ENCODE measurements around the gene SUMF2.

- TF ChIP-seq CTCF (IDR thresholded peaks at IDR 0.05), result no peak
- no peak for TF ChIP-seq POLR2A (IDR thresholded peaks at IDR 0.05)
Measured at GRCh38 chr7:56026538-56026937, 37.5 kb upstream of the SUMF2 start.
